ENCODE data around the gene AHNAK.
"Not testable (repeated sequence)": the region's sequence is repeated elsewhere in the genome, so short reads cannot be mapped to it uniquely, and the experiment has no call there.

Gene AHNAK

DNA sequence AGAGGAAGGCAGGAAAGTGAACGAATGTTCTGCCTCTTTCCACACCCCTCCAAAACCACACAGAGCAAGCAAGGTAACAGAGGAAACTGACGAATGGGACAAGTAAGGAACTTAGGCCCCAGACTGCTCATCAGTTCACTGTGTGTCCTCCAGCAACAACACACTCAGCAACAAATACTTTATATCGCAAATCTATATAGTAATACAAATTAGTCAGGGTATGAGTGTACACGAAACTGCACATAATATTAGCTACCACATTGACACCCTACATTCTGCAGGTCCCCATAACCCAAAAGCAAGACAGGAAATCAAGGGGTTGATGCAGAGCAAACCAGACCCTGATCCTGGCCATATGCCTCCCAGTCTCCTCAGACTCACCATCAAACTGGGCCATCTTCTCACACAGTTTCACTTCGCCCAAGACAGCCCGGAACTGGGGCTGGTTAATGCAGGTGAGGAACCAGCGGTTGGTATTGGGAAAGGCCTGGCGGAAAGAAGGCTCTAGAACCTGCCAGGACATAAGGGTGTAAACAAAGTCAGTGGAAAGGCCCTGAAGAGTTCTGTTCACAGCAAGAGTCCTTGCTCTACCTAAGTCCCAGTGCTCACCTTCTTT is 20.5 kb upstream of the AHNAK start:
- H3K4me3 ChIP-seq (ENCODE audit: low read length), result no peak overlapping the region
- TF ChIP-seq, protein P1, sequence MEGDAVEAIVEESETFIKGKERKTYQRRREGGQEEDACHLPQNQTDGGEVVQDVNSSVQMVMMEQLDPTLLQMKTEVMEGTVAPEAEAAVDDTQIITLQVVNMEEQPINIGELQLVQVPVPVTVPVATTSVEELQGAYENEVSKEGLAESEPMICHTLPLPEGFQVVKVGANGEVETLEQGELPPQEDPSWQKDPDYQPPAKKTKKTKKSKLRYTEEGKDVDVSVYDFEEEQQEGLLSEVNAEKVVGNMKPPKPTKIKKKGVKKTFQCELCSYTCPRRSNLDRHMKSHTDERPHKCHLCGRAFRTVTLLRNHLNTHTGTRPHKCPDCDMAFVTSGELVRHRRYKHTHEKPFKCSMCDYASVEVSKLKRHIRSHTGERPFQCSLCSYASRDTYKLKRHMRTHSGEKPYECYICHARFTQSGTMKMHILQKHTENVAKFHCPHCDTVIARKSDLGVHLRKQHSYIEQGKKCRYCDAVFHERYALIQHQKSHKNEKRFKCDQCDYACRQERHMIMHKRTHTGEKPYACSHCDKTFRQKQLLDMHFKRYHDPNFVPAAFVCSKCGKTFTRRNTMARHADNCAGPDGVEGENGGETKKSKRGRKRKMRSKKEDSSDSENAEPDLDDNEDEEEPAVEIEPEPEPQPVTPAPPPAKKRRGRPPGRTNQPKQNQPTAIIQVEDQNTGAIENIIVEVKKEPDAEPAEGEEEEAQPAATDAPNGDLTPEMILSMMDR (conservative IDR thresholded peaks at IDR 0.05; ENCODE audit: low read depth, low read length), result no peak
- no peak for DNase-seq (ENCODE audit: low read depth)

DNA sequence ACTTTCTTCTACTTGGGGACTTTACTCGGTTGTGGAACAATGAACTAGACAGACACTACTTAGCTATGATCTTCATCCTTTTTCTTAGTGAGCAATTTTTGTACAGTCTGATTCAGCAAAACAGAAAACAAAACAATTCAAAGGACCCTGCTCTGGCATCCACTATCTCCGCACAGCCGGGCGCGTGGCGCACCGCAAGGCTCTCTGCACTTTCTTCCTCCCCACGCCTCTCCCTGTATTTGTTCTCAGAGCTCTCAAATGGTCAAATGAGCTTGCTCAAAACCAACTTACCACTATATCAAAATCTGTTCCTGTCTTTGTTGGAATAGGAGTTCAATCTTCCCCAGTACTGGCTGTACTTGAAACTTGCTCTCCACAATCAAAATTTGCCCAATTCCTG is 19.6 kb upstream of the AHNAK start:
- no peak overlapping the region for H3K4me3 ChIP-seq (ENCODE audit: low read length)
- DNase-seq (ENCODE audit: low read depth), result no peak
- TF ChIP-seq, protein P1 (conservative IDR thresholded peaks at IDR 0.05; ENCODE audit: low read depth, low read length), result no peak

DNA sequence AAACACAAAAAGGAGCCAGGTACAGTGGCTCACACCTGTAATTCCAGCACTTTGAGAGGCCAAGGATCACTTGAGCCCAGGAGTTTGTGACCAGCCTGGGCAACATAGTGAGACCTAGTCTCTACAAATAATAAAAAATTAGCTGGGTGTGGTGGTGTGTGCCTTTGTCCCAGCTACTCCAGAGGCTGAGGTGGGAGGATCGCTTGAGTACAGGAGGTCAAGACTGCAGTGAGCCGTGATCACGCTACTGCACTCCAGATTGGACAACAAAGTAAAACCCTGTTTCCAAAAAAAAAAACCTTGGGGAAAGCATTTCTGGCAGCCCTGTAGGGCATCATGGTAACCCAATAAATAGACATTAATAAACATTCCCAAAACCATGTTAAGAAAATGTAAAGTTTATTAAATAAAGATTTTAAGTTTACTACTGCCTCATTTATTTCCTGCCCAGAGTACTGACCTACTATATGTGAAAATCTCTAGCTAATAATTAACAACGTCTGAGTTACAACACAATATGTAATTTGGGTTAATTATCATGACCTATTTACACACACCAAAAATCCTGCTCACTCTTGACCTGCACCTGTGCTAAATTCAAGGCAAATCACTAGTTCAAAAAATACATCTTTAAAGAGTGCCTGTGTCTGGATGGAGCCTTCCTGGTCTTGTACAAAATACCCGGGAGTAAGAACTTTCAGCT is 18.6 kb upstream of the AHNAK start:
- no peak overlapping the region for H3K4me3 ChIP-seq (ENCODE audit: low read length)
- no peak for DNase-seq (ENCODE audit: low read depth)
- TF ChIP-seq, protein P1 (conservative IDR thresholded peaks at IDR 0.05; ENCODE audit: low read depth, low read length), result no peak

DNA sequence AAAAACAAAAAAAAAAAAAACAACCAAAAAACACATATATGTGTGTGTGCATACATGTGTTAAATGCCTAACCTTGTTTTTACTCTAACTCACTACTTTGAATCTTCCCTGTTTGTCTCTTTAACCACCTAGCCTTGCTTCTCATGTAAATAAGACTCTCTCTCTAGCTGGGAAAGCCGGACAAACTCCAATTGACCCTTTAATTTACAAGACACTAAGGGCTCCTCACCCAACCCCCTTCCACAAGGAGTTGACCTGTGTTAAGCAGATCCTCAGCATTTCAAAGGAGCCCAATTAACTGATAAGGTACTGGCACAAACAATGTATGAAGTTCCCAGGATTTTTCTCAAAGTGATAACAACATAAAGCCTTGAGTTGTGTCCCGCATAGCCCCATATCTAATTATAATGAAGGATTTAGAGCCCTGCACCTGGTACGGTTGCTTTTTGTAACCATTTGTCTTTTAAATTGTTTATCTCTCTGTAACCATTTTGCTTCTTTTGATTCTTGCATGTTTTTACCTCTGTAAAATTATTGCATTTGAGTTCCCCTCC is 15.1 kb upstream of the AHNAK start:
- not testable (repeated sequence) for H3K4me3 ChIP-seq (ENCODE audit: low read length); DNase-seq (ENCODE audit: low read depth)

DNA sequence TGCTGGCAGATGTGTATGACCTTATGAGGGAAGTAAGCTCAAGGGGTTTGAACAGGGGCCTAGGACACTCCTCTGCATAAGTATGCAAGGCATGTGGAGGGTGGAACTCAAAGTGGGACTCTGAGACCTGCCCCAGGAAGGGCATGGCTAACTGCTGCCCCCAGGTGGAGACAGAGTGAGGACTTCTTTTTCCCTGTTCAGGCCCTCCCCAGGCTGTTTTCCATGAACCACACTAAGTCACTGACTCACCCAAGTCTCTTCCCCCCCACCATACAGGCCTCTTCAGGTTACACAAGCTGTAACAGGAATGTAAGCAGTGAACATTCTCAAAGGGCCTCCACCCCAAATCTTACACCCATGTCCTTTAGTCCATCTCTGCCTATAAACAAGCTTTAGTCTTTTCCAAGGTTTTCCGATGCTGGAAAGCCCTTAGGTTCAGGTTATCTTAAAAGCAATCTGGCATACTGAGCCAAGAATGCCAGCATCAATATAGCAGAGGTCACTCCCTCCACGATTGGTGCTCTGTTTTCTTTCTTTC is 14.0 kb upstream of the AHNAK start:
- H3K4me3 ChIP-seq (ENCODE audit: low read length), result no peak overlapping the region
- peak; percentile 93 for DNase-seq (ENCODE audit: low read depth)
- TF ChIP-seq, protein P1 (conservative IDR thresholded peaks at IDR 0.05; ENCODE audit: low read depth, low read length), result peak; percentile 94

DNA sequence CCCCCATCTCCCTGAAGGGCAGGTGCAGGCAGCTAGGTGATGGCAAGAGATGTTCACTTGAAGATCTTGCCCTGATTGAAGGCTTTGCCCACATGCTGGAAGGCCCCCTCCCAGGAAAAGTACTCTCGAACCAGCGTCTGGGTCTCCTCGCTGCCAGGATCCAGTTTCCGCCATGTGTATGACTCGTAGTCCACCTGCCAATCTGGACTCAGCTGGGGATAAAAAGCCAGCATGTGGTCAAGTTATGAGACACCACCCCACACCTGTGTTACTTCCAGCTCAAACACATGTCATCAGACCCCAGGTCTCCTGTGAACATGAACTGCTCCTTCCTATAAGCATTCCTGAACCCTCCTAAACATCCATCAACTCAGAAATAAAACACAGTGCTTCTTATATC is 13.0 kb upstream of the AHNAK start:
- DNase-seq (ENCODE audit: low read depth); H3K4me3 ChIP-seq (ENCODE audit: low read length): not testable (repeated sequence)

DNA sequence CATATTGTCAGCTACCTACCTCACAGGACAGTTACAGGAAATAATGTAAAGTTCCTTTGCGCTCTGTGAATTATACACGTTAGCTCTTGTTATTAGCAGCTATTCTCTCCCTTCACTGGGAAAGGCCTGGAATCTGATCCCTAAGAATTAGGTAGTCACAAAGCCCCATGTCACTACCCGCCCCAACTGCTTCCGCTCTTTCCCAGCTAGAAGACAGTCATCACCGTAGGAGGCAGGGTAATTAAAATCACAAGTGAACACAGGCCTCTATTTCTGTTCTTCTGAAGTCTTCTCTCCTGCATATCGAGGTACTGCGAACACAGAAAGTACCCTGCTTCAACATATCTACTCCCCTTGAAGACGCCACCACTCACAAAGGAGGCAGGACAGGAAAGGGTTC is 12.6 kb upstream of the AHNAK start:
- TF ChIP-seq, protein P1 (conservative IDR thresholded peaks at IDR 0.05; ENCODE audit: low read depth, low read length), result no peak
- H3K4me3 ChIP-seq (ENCODE audit: low read length), result no peak overlapping the region
- DNase-seq (ENCODE audit: low read depth), result no peak

DNA sequence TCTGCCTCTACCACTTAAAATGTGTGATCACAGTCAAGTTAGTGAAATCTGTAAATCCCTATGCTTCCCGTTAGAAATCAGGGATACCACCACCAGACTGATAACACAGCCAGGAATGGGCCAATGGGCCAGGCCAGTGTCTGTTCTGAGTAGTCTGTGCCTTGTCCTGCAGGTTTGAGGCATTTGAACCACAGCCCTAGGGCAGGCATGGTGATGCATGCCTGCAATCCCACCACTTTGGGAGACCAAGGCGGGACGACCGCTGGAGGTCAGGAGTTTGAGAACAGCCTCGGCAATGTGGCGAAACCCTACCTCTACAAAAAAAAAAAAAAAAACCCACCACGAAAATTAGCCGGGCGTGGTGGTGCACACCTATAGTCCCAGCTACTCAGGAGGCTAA is 12.1 kb upstream of the AHNAK start:
- TF ChIP-seq, protein P1 (conservative IDR thresholded peaks at IDR 0.05; ENCODE audit: low read depth, low read length), result no peak
- DNase-seq (ENCODE audit: low read depth), result no peak
- H3K4me3 ChIP-seq (ENCODE audit: low read length), result no peak overlapping the region

All from retinal pigment epithelial cell (primary cell).